BJ (cell line): ENCODE results near the gene PER2. TPM values are rescaled to one million over a fixed set of nuclear protein-coding genes. Genes with fewer than 3 reads are reported as not detected.

Source experiments
- CTCF ChIA-PET: fragments of 350-600 bp; formaldehyde crosslinking; extraction: SDS; loops from one replicate; lab custom pipeline; 2021; ENCODE audit warnings: antibody characterized with exemption, inconsistent platforms; lab: Yijun Ruan, JAX
- POLR2A ChIA-PET: fragments of 300-600 bp; sonication (Branson Sonifier 250); formaldehyde crosslinking; extraction: SDS; loops from one replicate; lab custom pipeline; 2021; ENCODE audit warnings: antibody characterized with exemption; lab: Charles Lee
- DNase-seq: peaks from one replicate; pipeline ENCODE4 v3.0.0-alpha.2; 2011; ENCODE audit warnings: low read depth
- H3K27me3 ChIP-seq: 2 replicates; pipeline ENCODE4 v1.6.0; 2011; ENCODE audit warnings: low read length; ENCODE audit not compliant: control insufficient read depth, insufficient read depth
- H3K36me3 ChIP-seq: 2 replicates; pipeline ENCODE4 v1.5.1; 2011; ENCODE audit warnings: low read length; ENCODE audit not compliant: control insufficient read depth, insufficient read depth
- H3K4me3 ChIP-seq: 2 replicates; pipeline ENCODE4 v1.5.1; 2011; ENCODE audit warnings: low read depth, mild to moderate bottlenecking, control low read depth, low read length
- polyA plus RNA-seq: library from polyadenylated mRNA; depleted of rRNA; stranded (reverse); fragments of >200 nt; gene quantifications from 2 replicates; pipeline ENCODE4 v1.2.3, GENCODE V29; 2011
- TF ChIP-seq, protein P1 (sequence below): IDR thresholded peaks from 2 replicates; pipeline ENCODE4 v1.5.1; 2011; ENCODE audit warnings: low read depth, mild to moderate bottlenecking, control low read depth, inconsistent platforms, low read length, moderate library complexity; ENCODE audit not compliant: insufficient read depth

Gene PER2
- polyA plus RNA-seq, 1 experiment = 3.1 TPM

DNA sequence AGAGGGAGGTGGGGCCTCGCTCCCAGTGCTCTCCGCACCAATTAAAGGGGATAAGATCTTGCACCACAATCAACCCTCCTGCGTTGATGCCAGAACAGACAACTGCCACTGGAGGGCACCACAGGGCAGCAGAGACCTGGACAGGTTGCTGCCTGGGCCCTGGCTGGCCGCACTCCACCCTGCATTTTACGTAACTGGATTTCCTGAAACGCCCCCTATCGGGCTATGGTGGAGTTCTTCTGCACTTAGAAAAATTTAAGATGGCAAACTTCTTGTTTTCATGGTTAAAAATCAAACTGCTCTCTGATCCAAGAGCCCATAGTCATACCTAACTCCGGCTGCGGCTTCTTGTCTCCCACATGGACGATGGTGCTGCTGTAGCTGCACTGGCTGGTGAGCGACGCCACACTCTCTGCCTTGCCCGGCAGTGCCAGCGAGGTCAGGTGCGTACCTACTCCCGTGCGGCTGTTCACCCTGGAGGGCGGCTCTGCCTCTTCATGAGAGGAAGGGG, 31.8 kb downstream of the PER2 start:
- H3K27me3 ChIP-seq = no peaks in the 10 kb centered on the region
- H3K36me3 ChIP-seq = peaks cover 24% of the 10 kb centered on the region
- ChIA-PET POLR2A (no interaction called here), CTCF (interaction anchor here (0.6 to 2.5 kb wide), 5 partner anchors 19 to 398 kb away, joined by 3 to 9 read pairs (median 4); no protein-coding TSS in a partner anchor)
- DNase-seq = peak; percentile 8
- TF ChIP-seq, protein P1, sequence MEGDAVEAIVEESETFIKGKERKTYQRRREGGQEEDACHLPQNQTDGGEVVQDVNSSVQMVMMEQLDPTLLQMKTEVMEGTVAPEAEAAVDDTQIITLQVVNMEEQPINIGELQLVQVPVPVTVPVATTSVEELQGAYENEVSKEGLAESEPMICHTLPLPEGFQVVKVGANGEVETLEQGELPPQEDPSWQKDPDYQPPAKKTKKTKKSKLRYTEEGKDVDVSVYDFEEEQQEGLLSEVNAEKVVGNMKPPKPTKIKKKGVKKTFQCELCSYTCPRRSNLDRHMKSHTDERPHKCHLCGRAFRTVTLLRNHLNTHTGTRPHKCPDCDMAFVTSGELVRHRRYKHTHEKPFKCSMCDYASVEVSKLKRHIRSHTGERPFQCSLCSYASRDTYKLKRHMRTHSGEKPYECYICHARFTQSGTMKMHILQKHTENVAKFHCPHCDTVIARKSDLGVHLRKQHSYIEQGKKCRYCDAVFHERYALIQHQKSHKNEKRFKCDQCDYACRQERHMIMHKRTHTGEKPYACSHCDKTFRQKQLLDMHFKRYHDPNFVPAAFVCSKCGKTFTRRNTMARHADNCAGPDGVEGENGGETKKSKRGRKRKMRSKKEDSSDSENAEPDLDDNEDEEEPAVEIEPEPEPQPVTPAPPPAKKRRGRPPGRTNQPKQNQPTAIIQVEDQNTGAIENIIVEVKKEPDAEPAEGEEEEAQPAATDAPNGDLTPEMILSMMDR = peak; percentile 74
- H3K4me3 ChIP-seq = no peak overlapping the region

DNA sequence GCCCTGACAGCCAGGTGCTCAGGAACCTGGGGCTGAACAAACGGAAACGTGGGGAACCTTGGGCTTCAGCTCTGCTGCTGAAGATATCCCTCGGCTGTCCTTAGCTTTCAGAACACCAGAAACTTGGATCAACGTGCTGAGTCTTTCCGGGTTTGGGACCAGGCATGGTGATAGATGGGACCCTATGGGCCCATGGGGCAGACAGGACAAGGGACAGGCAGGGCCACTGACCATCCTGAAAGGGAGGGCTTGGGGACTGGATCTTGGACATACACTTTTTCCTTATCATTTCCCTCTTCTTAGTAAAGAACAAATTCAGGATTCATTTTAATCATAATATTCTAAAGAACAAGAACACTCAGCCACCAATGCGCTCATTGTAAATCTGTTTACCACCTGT, 32.3 kb downstream of the PER2 start:
- TF ChIP-seq, protein P1 = no peak
- Histone ChIP-seq H3K27me3 (no peaks in the 10 kb centered on the region), H3K36me3 (peaks cover 23% of the 10 kb centered on the region), H3K4me3 (no peak overlapping the region)
- no peak for DNase-seq
- CTCF ChIA-PET = interaction anchor here (0.6 to 2.5 kb wide), 6 partner anchors 20 to 398 kb away, joined by 3 to 9 read pairs (median 4); no protein-coding TSS in a partner anchor
- POLR2A ChIA-PET = no interaction called here

DNA sequence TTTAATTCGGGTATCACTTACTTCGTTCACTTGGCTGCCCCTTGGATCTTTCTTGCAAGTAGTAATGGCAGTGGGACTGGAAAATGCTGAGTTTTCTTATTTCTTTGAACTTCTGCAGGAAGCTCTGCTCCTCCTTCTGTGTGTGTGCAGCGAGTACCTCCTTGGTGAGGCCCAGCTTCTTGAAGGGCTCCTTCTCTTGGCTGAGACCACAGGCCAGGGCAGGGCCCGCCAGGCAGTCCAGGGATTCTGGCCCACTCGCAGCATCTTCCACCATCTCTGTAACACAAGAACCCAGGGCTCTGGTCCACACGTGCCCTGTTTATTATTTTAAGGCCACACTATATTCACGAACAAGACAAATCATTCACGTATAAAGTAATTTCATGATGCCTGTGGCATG, 32.8 kb downstream of the PER2 start:
- ChIA-PET CTCF (interaction anchor here (0.6 to 2.5 kb wide), 8 partner anchors 12 to 397 kb away, joined by 3 to 9 read pairs (median 3); no protein-coding TSS in a partner anchor), POLR2A (no interaction called here)
- Histone ChIP-seq H3K4me3 (no peak overlapping the region), H3K27me3 (no peaks in the 10 kb centered on the region), H3K36me3 (peaks cover 21% of the 10 kb centered on the region)
- DNase-seq = no peak
- TF ChIP-seq, protein P1 = no peak

DNA sequence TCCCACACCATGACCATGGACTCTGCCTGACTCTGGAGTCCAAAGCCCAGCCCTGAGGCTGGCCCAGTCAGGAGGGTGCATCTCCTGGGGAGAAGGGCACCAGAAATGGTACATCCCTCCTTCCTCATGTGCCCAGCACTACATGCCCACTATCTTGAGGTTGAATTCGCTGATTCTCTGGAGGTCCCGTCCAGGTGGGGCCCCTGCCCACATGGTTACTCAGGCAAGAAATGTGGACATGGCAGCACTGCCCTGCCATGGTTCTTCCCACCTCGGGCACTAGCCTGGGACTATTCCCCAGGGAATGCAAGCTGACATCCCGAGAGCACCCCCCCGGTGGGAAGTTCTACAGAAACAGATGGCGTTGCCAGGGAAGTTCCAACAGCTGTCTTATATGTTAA, 33.3 kb downstream of the PER2 start:
- no peak overlapping the region for H3K4me3 ChIP-seq
- CTCF ChIA-PET = interaction anchor here (0.7 to 2.5 kb wide), 6 partner anchors 9 to 397 kb away, joined by 3 to 9 read pairs (median 3); no protein-coding TSS in a partner anchor
- H3K36me3 ChIP-seq = peaks cover 22% of the 10 kb centered on the region
- TF ChIP-seq, protein P1 = no peak
- POLR2A ChIA-PET = no interaction called here
- H3K27me3 ChIP-seq = no peaks in the 10 kb centered on the region
- no peak for DNase-seq

DNA sequence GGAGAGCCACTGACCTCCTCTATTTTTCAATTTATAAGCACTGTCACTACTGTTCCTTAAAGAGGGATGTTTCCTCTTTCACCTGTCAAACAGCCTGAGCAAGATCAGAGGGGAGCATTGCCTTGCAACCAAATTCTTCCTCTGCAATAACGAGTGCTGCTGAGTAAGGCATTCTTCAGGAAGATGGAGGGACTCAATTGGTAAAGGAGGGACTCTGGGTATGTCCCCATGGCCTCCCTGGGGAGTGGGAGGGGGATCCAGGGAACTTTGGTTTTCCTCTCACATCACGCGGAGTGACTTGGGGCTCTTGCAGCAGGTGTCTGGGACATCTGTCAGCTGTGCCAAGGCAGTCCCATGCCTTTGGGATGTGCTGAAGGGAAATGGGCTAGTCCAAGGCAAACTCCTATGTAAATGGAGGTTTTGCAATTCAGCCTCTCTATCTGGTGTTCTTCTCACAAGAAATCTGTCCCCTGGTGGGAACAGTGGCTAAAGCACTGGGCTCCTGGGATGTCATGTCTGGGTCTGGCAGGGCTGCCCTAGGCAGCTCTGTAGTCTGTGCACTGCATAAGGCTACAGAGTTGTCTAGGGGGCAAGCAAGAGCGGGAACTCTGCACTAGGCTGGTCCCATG, 34.2 kb downstream of the PER2 start:
- no peak overlapping the region for H3K4me3 ChIP-seq
- no peak for DNase-seq
- H3K27me3 ChIP-seq = no peaks in the 10 kb centered on the region
- peaks cover 17% of the 10 kb centered on the region for H3K36me3 ChIP-seq
- ChIA-PET POLR2A (no interaction called here), CTCF (interaction anchor here (1.2 to 1.4 kb wide), 3 partner anchors 10 to 396 kb away, joined by 3 read pairs; no protein-coding TSS in a partner anchor)
- TF ChIP-seq, protein P1 = no peak
